ENCODE results near the gene FOS. TPM values are rescaled to one million over a fixed set of nuclear protein-coding genes. Genes with fewer than 3 reads are reported as not detected.

Gene FOS
- total RNA-seq, 4 donors from 2014 or later, result 77.0 to 526 (median 215) TPM

DNA sequence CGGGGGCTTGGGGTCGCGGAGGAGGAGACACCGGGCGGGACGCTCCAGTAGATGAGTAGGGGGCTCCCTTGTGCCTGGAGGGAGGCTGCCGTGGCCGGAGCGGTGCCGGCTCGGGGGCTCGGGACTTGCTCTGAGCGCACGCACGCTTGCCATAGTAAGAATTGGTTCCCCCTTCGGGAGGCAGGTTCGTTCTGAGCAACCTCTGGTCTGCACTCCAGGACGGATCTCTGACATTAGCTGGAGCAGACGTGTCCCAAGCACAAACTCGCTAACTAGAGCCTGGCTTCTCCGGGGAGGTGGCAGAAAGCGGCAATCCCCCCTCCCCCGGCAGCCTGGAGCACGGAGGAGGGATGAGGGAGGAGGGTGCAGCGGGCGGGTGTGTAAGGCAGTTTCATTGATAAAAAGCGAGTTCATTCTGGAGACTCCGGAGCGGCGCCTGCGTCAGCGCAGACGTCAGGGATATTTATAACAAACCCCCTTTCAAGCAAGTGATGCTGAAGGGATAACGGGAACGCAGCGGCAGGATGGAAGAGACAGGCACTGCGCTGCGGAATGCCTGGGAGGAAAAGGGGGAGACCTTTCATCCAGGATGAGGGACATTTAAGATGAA, 630 bp downstream of the FOS start:
- TF ChIP-seq, protein P1, sequence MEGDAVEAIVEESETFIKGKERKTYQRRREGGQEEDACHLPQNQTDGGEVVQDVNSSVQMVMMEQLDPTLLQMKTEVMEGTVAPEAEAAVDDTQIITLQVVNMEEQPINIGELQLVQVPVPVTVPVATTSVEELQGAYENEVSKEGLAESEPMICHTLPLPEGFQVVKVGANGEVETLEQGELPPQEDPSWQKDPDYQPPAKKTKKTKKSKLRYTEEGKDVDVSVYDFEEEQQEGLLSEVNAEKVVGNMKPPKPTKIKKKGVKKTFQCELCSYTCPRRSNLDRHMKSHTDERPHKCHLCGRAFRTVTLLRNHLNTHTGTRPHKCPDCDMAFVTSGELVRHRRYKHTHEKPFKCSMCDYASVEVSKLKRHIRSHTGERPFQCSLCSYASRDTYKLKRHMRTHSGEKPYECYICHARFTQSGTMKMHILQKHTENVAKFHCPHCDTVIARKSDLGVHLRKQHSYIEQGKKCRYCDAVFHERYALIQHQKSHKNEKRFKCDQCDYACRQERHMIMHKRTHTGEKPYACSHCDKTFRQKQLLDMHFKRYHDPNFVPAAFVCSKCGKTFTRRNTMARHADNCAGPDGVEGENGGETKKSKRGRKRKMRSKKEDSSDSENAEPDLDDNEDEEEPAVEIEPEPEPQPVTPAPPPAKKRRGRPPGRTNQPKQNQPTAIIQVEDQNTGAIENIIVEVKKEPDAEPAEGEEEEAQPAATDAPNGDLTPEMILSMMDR (IDR thresholded peaks at IDR 0.05; ENCODE audit: low read depth), result no peak

DNA sequence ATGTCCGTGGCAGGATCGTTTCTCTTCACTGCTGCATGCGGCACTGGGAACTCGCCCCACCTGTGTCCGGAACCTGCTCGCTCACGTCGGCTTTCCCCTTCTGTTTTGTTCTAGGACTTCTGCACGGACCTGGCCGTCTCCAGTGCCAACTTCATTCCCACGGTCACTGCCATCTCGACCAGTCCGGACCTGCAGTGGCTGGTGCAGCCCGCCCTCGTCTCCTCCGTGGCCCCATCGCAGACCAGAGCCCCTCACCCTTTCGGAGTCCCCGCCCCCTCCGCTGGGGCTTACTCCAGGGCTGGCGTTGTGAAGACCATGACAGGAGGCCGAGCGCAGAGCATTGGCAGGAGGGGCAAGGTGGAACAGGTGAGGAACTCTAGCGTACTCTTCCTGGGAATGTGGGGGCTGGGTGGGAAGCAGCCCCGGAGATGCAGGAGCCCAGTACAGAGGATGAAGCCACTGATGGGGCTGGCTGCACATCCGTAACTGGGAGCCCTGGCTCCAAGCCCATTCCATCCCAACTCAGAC, 1.2 kb downstream of the FOS start:
- TF ChIP-seq, protein P1 (IDR thresholded peaks at IDR 0.05; ENCODE audit: low read depth), result no peak

DNA sequence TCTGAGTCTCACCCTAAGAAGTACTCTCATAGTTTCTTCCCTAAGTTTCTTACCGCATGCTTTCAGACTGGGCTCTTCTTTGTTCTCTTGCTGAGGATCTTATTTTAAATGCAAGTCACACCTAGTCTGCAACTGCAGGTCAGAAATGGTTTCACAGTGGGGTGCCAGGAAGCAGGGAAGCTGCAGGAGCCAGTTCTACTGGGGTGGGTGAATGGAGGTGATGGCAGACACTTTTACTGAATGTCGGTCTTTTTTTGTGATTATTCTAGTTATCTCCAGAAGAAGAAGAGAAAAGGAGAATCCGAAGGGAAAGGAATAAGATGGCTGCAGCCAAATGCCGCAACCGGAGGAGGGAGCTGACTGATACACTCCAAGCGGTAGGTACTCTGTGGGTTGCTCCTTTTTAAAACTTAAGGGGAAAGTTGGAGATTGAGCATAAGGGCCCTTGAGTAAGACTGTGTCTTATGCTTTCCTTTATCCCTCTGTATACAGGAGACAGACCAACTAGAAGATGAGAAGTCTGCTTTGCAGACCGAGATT, 1.7 kb downstream of the FOS start:
- TF ChIP-seq, protein P1 (IDR thresholded peaks at IDR 0.05; ENCODE audit: low read depth), result no peak

DNA sequence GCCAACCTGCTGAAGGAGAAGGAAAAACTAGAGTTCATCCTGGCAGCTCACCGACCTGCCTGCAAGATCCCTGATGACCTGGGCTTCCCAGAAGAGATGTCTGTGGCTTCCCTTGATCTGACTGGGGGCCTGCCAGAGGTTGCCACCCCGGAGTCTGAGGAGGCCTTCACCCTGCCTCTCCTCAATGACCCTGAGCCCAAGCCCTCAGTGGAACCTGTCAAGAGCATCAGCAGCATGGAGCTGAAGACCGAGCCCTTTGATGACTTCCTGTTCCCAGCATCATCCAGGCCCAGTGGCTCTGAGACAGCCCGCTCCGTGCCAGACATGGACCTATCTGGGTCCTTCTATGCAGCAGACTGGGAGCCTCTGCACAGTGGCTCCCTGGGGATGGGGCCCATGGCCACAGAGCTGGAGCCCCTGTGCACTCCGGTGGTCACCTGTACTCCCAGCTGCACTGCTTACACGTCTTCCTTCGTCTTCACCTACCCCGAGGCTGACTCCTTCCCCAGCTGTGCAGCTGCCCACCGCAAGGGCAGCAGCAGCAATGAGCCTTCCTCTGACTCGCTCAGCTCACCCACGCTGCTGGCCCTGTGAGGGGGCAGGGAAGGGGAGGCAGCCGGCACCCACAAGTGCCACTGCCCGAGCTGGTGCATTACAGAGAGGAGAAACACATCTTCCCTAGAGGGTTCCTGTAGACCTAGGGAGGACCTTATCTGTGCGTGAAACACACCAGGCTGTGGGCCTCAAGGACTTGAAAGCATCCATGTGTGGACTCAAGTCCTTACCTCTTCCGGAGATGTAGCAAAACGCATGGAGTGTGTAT, 2.4 kb downstream of the FOS start:
- TF ChIP-seq, protein P1 (IDR thresholded peaks at IDR 0.05; ENCODE audit: low read depth), result no peak

DNA sequence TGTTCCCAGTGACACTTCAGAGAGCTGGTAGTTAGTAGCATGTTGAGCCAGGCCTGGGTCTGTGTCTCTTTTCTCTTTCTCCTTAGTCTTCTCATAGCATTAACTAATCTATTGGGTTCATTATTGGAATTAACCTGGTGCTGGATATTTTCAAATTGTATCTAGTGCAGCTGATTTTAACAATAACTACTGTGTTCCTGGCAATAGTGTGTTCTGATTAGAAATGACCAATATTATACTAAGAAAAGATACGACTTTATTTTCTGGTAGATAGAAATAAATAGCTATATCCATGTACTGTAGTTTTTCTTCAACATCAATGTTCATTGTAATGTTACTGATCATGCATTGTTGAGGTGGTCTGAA, 3.0 kb downstream of the FOS start:
- TF ChIP-seq, protein P1 (IDR thresholded peaks at IDR 0.05; ENCODE audit: low read depth), result no peak

DNA sequence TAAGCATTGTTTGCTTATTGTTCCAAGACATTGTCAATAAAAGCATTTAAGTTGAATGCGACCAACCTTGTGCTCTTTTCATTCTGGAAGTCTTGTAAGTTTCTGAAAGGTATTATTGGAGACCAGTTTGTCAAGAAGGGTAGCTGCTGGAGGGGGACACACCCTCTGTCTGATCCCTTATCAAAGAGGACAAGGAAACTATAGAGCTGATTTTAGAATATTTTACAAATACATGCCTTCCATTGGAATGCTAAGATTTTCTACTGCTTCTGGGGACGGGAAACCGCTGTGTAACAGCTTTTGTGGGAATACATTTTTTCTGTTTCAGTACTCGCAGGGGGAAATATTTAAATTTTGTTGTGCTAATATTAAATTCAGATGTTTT, 3.5 kb downstream of the FOS start:
- TF ChIP-seq, protein P1 (IDR thresholded peaks at IDR 0.05; ENCODE audit: low read depth), result no peak

DNA sequence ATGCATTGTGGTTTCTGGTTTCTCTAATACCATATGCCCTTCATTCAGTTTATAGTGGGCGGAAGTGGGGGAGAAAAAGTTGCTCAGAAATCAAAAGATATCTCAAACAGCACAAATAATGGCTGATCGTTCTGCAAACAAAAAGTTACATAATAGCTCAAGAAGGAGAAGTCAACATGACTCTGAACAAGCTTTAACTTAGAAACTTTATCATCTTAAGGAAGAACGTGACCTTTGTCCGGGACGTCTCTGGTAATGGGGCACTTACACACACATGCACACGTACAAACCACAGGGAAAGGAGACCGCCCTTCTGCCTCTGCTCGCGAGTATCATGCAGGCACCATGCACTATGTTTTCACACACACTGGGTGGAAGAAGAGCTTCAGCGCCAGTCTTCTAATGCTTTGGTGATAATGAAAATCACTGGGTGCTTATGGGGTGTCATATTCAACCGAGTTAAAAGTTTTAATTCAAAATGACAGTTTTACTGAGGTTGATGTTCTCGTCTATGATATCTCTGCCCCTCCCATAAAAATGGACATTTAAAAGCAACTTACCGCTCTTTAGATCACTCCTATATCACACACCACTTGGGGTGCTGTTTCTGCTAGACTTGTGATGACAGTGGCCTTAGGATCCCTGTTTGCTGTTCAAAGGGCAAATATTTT, 4.7 kb downstream of the FOS start:
- TF ChIP-seq, protein P1 (IDR thresholded peaks at IDR 0.05; ENCODE audit: low read depth), result no peak
